H1 (cell line): ENCODE data around the gene SEMG2.

ENCODE experiments used
- ATF3 ChIP-seq: IDR thresholded peaks from 2 replicates; pipeline ENCODE4 v1.6.1; 2011; ENCODE audit warnings: low read depth, mild to moderate bottlenecking, low read length; ENCODE audit not compliant: insufficient read depth
- CTCF ChIP-seq, 3 experiments: IDR thresholded peaks; 1 replicate in 2 of 3; 2 replicates in 1 of 3; pipeline versions ENCODE4 v1.5.1 to v1.6.1; 2011; ENCODE audit warnings: low read length in 3 of 3, mild to moderate bottlenecking in 3 of 3, inconsistent platforms in 2 of 3, low read depth in 1 of 3, moderate library complexity in 1 of 3; ENCODE audit not compliant: insufficient read depth in 1 of 3; ENCODE audit errors: control extremely low read depth in 1 of 3
- HDAC2 ChIP-seq, 2 experiments: fragments of 300-600 bp in 1 of 2; sonication (generic) in 1 of 2; IDR thresholded peaks; 2 replicates each; pipeline ENCODE4 v1.6.1; 2011 to 2012; ENCODE audit warnings: low read depth in 2 of 2, low read length in 2 of 2, mild to moderate bottlenecking in 2 of 2, moderate library complexity in 2 of 2, borderline replicate concordance in 1 of 2, inconsistent platforms in 1 of 2
- JUND ChIP-seq: IDR thresholded peaks from 2 replicates; pipeline ENCODE4 v1.6.1; 2011; ENCODE audit warnings: mild to moderate bottlenecking, improper control_type of control experiment, low read length
- KDM1A ChIP-seq: fragments of 200-600, 300-600 bp; sonication (generic); IDR thresholded peaks from 2 replicates; pipeline ENCODE4 v1.7.1; 2016; ENCODE audit warnings: mild to moderate bottlenecking, low read length, borderline replicate concordance
- KDM5A ChIP-seq: fragments of 200-600 bp; IDR thresholded peaks from 2 replicates; pipeline ENCODE4 v1.7.1; 2012; ENCODE audit warnings: mild to moderate bottlenecking, low read length, inconsistent platforms, mixed read lengths
- POLR2A ChIP-seq, 2 experiments: IDR thresholded peaks; 1 replicate in 1 of 2; 2 replicates in 1 of 2; pipeline ENCODE4 v1.6.1; 2011; ENCODE audit warnings: low read depth in 2 of 2, low read length in 2 of 2, mild to moderate bottlenecking in 2 of 2; ENCODE audit errors: control extremely low read depth in 1 of 2
- POLR2AphosphoS5 ChIP-seq: IDR thresholded peaks from 2 replicates; pipeline ENCODE4 v1.6.1; 2011; ENCODE audit warnings: low read depth, low read length
- RNF2 ChIP-seq: fragments of 200-900, 300-1000 bp; sonication (generic); IDR thresholded peaks from 2 replicates; pipeline ENCODE4 v1.7.1; 2016; ENCODE audit warnings: borderline replicate concordance, low read depth, mild to moderate bottlenecking, antibody characterized with exemption, low read length; ENCODE audit not compliant: poor library complexity, severe bottlenecking; ENCODE audit errors: missing control alignments
- YY1 ChIP-seq: IDR thresholded peaks from 2 replicates; pipeline ENCODE4 v1.6.1; 2011; ENCODE audit warnings: low read depth, mild to moderate bottlenecking, low read length

- TF ChIP-seq POLR2AphosphoS5 (no peak), KDM1A (no peak), YY1 (no peak), CTCF (IDR thresholded peaks at IDR 0.05; ENCODE audit: control extremely low read depth in 1 of 3, insufficient read depth in 1 of 3, low read depth in 1 of 3, low read length in 3 of 3) (no peak), KDM5A (no peak), RNF2 (no peak), POLR2A (IDR thresholded peaks at IDR 0.05; ENCODE audit: control extremely low read depth in 1 of 2, low read depth in 2 of 2, low read length in 2 of 2) (no peak), ATF3 (no peak), HDAC2 (IDR thresholded peaks at IDR 0.05; ENCODE audit: borderline replicate concordance in 1 of 2, low read depth in 2 of 2, low read length in 2 of 2) (no peak), JUND (no peak)
These were observed 39.5 kb upstream of the SEMG2 start for GRCh38 chr20:45181639-45182038.
